Body of pancreas (tissue), 4 donors: ENCODE measurements around the gene NPTXR. TPM values are rescaled to one million over a fixed set of nuclear protein-coding genes. Genes with fewer than 3 reads are reported as not detected.

Experiments used
- ATAC-seq: fragments of 150-250 bp; one replicate; pipeline ENCODE4 v1.9.1; 2016
- DNase-seq, 4 donors: peaks; one replicate each; pipeline ENCODE4 v3.0.0-alpha.2; 2019
- H3K27ac ChIP-seq, 4 donors: fragments of 200-600 bp; sonication (generic); 1 replicate in 3 of 4; 2 replicates in 1 of 4; pipeline versions ENCODE4 v1.5.1 to v1.6.1; 2016 to 2019; ENCODE audit warnings: mild to moderate bottlenecking in 1 of 4, mixed read lengths in 1 of 4, moderate library complexity in 1 of 4
- H3K27me3 ChIP-seq, 2 donors: fragments of 200-600 bp; sonication (generic); one replicate each; pipeline ENCODE4 v1.6.0; 2016; ENCODE audit warnings: mild to moderate bottlenecking in 1 of 2
- H3K36me3 ChIP-seq, 2 donors: fragments of 200-600 bp; sonication (generic); replicated peaks in 1 of 2; 2 replicates each; pipeline ENCODE4 v1.5.1; 2016; ENCODE audit warnings: low read depth in 2 of 2; ENCODE audit not compliant: insufficient read depth in 1 of 2
- H3K4me1 ChIP-seq: fragments of 200-600 bp; sonication (generic); one replicate; pipeline ENCODE4 v1.6.0; 2016
- H3K4me3 ChIP-seq, 2 donors: fragments of 200-600 bp; sonication (generic); 1 replicate in 1 of 2; 2 replicates in 1 of 2; pipeline ENCODE4 v1.5.1; 2016 to 2019
- H3K9me3 ChIP-seq, 3 donors: fragments of 200-600 bp; sonication (generic); 1 replicate in 2 of 3; 2 replicates in 1 of 3; pipeline ENCODE4 v1.5.1; 2016
- CTCF ChIP-seq, 7 experiments: fragments of 450-650 bp in 4 of 7; fragments of 200-600 bp in 3 of 7; sonication (generic) in 3 of 7; IDR thresholded peaks; one replicate each; pipeline ENCODE4 v1.5.1; 2016 to 2019; ENCODE audit warnings: antibody characterized with exemption in 7 of 7
- POLR2A ChIP-seq, 3 donors: fragments of 450-650 bp; IDR thresholded peaks; one replicate each; pipeline ENCODE4 v1.6.1; 2016; ENCODE audit warnings: antibody characterized with exemption in 3 of 3, mild to moderate bottlenecking in 2 of 3
- whole genome bisulfite sequencing, 2 donors: methylation state at CpG; one replicate each; pipeline ENCODE4 v1.1.5; 2017; 5-methylcytosine and 5-hydroxymethylcytosine counted together
- intact Hi-C: fragments of 100-400 bp; cut with DNase I; formaldehyde crosslinking; loops from one replicate; pipeline ENCODE4 v1.15.1; 2023
- total RNA-seq, 2 donors: library from RNA; depleted of rRNA; stranded (reverse); fragments of >200 nt; gene quantifications; one replicate each; pipeline ENCODE4 v1.1.0, GENCODE V29; 2016

Gene NPTXR
- total RNA-seq, 2 donors from 2014 or later, result 6.0 to 10.5 TPM

- intact Hi-C loops, result no loop called here
- peaks cover 34% of the 10 kb centered on the region for H3K4me1 ChIP-seq
- no peak for ATAC-seq
- no peak overlapping the region for H3K4me3 ChIP-seq
- TF ChIP-seq POLR2A (IDR thresholded peaks at IDR 0.05) (no peak), CTCF (IDR thresholded peaks at IDR 0.05) (no peak)
- no peaks in the 10 kb centered on the region for H3K27me3 ChIP-seq
- WGBS, 2 donors, result 82 to 84% methylated on average over 4 of the region's 4 CpGs
- no peaks in the 10 kb centered on the region for H3K36me3 ChIP-seq
- peak overlapping the region in 3 of 4 donors; percentile 32 to 79 (median 75) for H3K27ac ChIP-seq
- DNase-seq, result no peak
- no peaks in the 10 kb centered on the region for H3K9me3 ChIP-seq
Measured at GRCh38 chr22:38789606-38790005, 54.2 kb downstream of the NPTXR start.

GRCh38 chr22:38788846-38789245, 55.0 kb downstream of the NPTXR start:
- Histone ChIP-seq H3K27ac (peak overlapping the region; percentile 32 to 79 (median 75)), H3K27me3 (no peaks in the 10 kb centered on the region), H3K9me3 (no peaks in the 10 kb centered on the region), H3K4me1 (peaks cover 29% of the 10 kb centered on the region), H3K4me3 (no peak overlapping the region), H3K36me3 (no peaks in the 10 kb centered on the region)
- no peak for DNase-seq
- intact Hi-C loops, result no loop called here
- no peak for TF ChIP-seq POLR2A (IDR thresholded peaks at IDR 0.05)
- TF ChIP-seq CTCF (IDR thresholded peaks at IDR 0.05), result no peak
- peak; percentile 13 for ATAC-seq
- 5 to 20% methylated on average over 6 of the region's 6 CpGs for WGBS, 2 donors

- peak; percentile 94 for ATAC-seq
- Histone ChIP-seq H3K4me3 (no peak overlapping the region), H3K27me3 (no peaks in the 10 kb centered on the region), H3K4me1 (peaks cover 29% of the 10 kb centered on the region), H3K36me3 (no peaks in the 10 kb centered on the region), H3K9me3 (no peaks in the 10 kb centered on the region), H3K27ac (peak overlapping the region; percentile 32 to 79 (median 75))
- TF ChIP-seq CTCF (IDR thresholded peaks at IDR 0.05) (peak in 3 of 7 experiments; percentile 5 to 23 (median 17)), POLR2A (IDR thresholded peaks at IDR 0.05) (peak in 2 of 3 donors; percentile 43 to 45)
- WGBS, 2 donors, result 47 to 50% methylated on average over 16 of the region's 16 CpGs
- peak; percentile 58 to 85 (median 73) for DNase-seq
- intact Hi-C loops, result no loop called here
Measured at GRCh38 chr22:38788021-38788816, 55.6 kb downstream of the NPTXR start.

- no peak for TF ChIP-seq CTCF (IDR thresholded peaks at IDR 0.05)
- no peak for TF ChIP-seq POLR2A (IDR thresholded peaks at IDR 0.05)
- Histone ChIP-seq H3K9me3 (no peaks in the 10 kb centered on the region), H3K4me3 (no peak overlapping the region), H3K36me3 (no peaks in the 10 kb centered on the region), H3K4me1 (peaks cover 21% of the 10 kb centered on the region), H3K27me3 (no peaks in the 10 kb centered on the region), H3K27ac (no peak overlapping the region)
- 83 to 85% methylated on average over 3 of the region's 3 CpGs for WGBS, 2 donors
- ATAC-seq (no peak), DNase-seq (no peak)
- intact Hi-C loops, result no loop called here
Measured at GRCh38 chr22:38786631-38787030, 57.2 kb downstream of the NPTXR start.

- DNase-seq, result no peak
- intact Hi-C loops, result no loop called here
- Histone ChIP-seq H3K4me1 (peaks cover 21% of the 10 kb centered on the region), H3K27me3 (no peaks in the 10 kb centered on the region), H3K9me3 (no peaks in the 10 kb centered on the region), H3K4me3 (no peak overlapping the region), H3K36me3 (peaks cover 0 to 4% of the 10 kb centered on the region in 2 donors), H3K27ac (no peak overlapping the region)
- 94 to 99% methylated on average over 5 of the region's 5 CpGs for WGBS, 2 donors
- TF ChIP-seq CTCF (IDR thresholded peaks at IDR 0.05), result no peak
- no peak for TF ChIP-seq POLR2A (IDR thresholded peaks at IDR 0.05)
- no peak for ATAC-seq
Measured at GRCh38 chr22:38784856-38785255, 59.0 kb downstream of the NPTXR start.
